GM18951 (cell line): ENCODE results near the gene KLHL12.
A peak's percentile ranks its signal among the peaks of the same experiment; 100 is the strongest.
"Not testable (repeated sequence)": the region's sequence is repeated elsewhere in the genome, so short reads cannot be mapped to it uniquely, and the experiment has no call there.

ENCODE experiments used
- POLR2A ChIP-seq: IDR thresholded peaks from 4 replicates; pipeline ENCODE4 v1.6.1; 2011; ENCODE audit warnings: mild to moderate bottlenecking; ENCODE audit not compliant: insufficient read length, insufficient read depth; ENCODE audit errors: extremely low read depth
- in situ Hi-C: fragments of 300-500 bp; cut with MboI; formaldehyde crosslinking; loops from one replicate; pipeline ENCODE4 v1.12.0; 2022; ENCODE audit warnings: low sequenced_read_pairs, mixed read lengths, inconsistent platforms; ENCODE audit not compliant: unreplicated experiment

The KLHL12 gene

DNA sequence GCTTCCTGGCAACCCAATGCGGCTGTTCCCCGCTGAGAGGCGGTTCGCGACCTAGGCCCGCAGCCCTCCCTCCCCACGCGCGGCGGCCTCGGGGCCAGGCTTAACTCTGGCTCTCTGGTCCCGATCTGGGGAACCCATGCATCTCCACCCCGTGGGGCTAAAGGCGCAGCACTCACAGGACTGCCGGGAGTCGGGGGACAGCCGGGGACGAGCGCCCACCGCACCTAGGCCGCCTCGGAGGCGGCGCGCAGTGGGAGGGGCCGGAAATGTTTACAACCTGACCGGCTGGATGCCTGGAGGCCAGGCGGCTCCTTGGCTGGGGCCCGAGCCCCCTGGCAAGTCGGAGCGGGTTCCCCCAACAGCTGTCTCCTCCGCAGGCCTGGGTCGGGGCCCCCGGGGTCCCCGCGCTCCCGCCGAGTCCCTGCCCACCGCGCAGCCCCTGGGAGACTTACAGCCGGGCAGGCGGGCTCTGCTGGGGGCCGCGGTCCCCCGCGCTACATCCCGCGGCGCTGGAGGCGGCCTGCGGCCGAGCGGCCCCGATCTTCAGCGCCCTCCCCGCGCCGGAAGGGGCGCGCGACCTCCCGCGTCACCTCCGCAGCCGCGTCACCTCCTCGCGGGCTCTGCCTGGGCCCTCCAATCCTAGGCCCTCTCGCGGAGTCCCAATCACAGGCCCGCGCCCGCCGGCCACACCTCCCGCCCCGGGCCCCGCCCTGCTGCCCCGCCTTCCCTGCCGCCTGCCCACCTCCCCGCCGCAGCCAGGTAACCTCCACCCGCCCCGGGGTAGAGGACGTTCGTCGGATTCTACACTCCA is 30.9 kb upstream of the KLHL12 start, which contains the start of gene ADIPOR1:
ADIPOR1 (minus strand) TSS at position 580 of the 811 bp plus-strand sequence. CDS start 7,242 bp downstream, outside the sequence.
- peak; percentile 93 for TF ChIP-seq POLR2A
- in situ Hi-C loops: no loop called here

GRCh38 chr1:202956969-202957368 is 29.9 kb upstream of the KLHL12 start:
- TF ChIP-seq POLR2A: no peak
- in situ Hi-C loops: no loop called here

DNA sequence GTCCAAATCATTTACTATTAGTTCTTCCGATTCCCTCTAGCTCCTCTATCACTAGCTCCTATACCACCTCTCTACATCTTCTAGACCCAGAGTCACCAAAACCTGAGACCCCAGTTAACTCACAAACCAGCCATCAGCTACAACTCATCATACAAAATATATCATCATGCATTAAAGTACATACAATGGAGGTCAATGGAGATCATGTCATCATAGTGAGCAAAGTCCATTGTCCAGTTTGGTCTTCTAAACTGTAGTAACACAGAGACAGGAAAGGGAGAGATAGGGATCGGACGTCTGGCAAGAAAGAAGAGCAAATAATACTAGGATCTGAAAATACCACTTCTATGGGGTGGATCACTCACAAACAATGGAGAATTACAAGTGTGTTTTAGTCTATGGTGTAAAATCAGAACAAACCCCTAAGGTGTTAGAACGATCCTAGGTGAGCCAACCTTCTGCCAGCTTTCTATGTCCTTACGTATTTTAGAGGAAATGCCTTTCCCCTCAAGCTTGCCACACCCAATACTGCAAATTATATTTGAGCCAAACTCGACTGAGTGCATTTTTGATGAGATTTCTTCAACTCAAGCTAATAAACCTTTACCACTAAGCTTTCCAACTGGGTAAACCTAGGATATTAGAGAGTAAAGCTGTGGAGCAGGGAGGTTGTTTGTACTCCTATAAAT is 27.2 kb upstream of the KLHL12 start:
- in situ Hi-C loops: no loop called here
- no peak for TF ChIP-seq POLR2A

DNA sequence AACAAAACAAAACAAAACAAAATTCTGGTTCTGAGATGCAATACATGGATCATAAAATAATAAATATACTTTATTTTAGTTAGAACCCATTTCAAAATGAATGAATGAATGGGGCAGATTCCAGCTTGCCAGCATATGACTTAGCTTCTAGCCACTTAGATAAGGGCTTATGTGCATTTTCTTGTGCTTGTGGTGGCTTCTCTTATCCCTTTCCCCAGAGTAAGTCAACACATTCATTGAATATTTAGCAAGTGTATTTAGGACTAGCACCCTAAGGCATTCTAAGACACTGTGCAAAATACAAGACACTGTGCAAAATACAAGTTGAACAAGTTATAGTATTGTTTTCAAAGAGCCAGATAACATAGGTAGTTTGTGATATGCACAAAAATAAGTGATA is 26.4 kb upstream of the KLHL12 start:
- in situ Hi-C loops: no loop called here
- no peak for TF ChIP-seq POLR2A

DNA sequence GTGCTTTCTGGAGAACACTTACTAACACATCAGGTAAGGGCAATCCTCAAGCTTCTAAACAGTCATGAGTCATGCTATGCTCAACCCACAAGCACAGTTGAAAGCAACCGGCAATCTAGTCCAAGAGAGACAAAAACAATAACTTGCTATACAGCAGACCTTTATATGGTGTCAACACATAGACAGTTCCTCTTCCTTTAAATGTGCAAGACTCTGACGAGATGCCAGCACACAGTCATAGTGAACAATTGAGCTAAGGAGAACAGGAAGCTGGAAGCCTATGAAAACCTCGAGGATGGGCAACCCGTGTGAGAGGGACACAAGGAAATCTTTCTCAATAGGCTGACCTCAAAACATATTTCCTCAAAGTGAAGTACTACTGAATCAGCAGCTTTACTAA is 25.8 kb upstream of the KLHL12 start:
- in situ Hi-C loops: no loop called here
- no peak for TF ChIP-seq POLR2A

- no peak for TF ChIP-seq POLR2A
- in situ Hi-C loops: no loop called here
Observed at GRCh38 chr1:202952099-202952498, 25.1 kb upstream of the KLHL12 start.

GRCh38 chr1:202951437-202951836 is 24.4 kb upstream of the KLHL12 start:
- no peak for TF ChIP-seq POLR2A
- in situ Hi-C loops: no loop called here

DNA sequence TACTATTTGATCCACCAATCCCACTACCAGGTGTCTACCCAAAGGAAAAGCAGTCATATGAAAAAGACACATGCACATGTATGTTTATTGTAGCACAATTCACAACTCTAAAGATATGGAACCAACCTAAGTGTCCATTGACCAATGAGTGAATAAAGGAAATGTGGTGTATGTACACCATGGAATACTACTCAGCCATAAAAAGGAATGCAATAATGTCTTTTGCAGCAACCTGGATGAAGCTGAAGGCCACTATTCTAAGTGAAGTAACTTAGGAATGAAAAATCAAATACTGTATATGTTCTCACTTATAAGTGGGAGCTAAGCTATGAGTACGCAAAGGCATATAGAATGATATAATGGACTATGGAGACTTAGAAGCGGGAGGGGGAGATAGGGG is 18.4 kb upstream of the KLHL12 start:
- in situ Hi-C loops: no loop called here
- TF ChIP-seq POLR2A: no peak

DNA sequence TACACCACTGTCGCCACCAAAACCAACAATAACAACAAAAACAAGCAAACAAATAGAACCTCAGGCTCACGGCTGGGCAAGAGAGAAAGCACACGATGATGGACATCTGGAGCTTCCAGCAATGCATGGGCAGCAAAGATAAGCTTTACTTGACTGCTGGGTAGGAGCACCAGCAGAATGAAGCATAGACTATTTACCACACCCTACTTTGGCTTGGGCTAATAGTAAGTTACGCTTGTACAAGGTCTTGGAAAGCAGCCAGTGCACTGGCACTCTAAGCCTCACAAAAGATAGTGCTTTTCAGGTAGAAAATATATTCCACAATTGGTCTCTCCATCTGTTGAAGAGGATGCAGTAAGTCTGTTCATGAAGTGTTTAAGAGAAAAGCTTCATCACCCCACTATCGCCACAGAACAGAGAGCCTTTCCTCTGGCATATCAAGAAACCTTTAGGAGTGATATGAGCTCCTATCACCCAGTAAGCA is 17.4 kb upstream of the KLHL12 start:
- in situ Hi-C loops: no loop called here
- TF ChIP-seq POLR2A: no peak

DNA sequence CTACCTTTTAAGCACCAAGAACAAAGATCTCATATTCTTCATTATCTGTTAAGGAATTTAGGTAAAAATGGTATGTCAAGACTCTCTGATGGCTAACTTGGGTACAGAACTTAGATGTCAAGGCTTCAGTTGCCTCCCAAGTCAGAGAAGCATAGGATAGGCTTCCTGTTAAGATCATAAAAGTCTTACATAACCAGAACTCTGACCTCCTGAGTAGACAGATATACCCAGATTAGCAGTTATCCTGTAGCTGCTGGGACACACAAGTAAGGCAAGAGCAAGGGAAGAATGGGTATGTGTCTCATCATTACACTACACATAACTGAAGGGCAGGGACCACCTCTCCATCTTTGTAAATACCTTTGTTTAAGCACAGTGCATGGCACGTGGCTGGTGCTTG is 15.4 kb upstream of the KLHL12 start:
- in situ Hi-C loops: no loop called here
- TF ChIP-seq POLR2A: no peak

GRCh38 chr1:202941372-202941771 is 14.3 kb upstream of the KLHL12 start:
- in situ Hi-C loops: no loop called here
- TF ChIP-seq POLR2A: no peak

- no peak for TF ChIP-seq POLR2A
- in situ Hi-C loops: no loop called here
Observed at GRCh38 chr1:202940561-202940960, 13.5 kb upstream of the KLHL12 start.

DNA sequence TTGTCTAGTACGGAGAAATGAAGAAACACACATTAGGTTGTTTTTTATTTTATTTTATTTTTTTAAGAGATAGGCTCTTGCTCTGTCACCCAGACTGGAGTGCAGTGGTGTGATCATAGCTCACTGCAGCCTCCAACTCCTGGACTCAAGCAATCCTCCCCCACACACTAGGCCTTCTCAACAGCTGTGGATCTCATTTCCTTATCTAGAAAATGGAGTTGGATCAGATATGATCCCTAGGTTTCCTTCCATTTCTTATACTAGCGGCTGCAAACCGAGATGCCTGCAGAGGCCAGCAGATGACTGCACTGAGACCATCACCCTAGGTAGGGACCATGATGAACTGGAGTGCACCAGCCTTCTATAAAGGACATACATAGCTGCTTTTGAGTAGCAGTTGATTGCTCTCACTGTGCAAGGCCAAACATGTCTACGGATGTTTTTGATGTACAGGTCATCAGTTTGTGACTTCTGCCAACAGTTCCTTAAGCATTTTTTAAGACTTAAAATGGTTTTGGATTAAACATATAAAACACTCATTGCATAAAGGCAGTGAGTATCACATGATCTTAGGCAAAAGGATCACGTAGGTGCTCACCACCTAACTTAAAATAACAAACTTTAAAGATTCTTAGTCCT is 11.4 kb upstream of the KLHL12 start:
- in situ Hi-C loops: no loop called here

DNA sequence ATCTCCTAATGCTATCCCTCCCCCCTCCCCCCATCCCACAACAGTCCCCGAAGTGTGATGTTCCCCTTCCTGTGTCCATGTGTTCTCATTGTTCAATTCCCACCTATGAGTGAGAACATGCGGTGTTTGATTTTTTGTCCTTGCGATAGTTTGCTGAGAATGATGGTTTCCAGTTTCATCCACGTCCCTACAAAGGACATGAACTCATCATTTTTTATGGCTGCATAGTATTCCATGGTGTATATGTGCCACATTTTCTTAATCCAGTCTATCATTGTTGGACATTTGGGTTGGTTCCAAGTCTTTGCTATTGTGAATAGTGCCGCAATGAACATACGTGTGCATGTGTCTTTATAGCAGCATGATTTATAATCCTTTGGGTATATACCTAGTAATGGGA is 9.4 kb upstream of the KLHL12 start:
- in situ Hi-C loops: not testable (repeated sequence)

More for the DNA sequence above, 11.4 kb upstream of the KLHL12 start:
- no peak for TF ChIP-seq POLR2A
